Neuronal stem cell (in vitro differentiated cells): ENCODE data around the gene KCNK15.

Experiments used
- DNase-seq: peaks from one replicate; pipeline ENCODE4 v3.0.0-alpha.2; 2013; ENCODE audit warnings: low spot score
- H2AFZ ChIP-seq: one replicate; pipeline ENCODE4 v1.6.1; 2013; ENCODE audit warnings: mild to moderate bottlenecking, low read length, inconsistent platforms
- H2AK5ac ChIP-seq: 2 replicates; pipeline ENCODE4 v1.6.1; 2013; ENCODE audit warnings: low read depth, mild to moderate bottlenecking, inconsistent platforms, low read length, moderate library complexity, mixed read lengths
- H2BK120ac ChIP-seq: 2 replicates; pipeline ENCODE4 v1.6.1; 2013; ENCODE audit warnings: low read depth, mild to moderate bottlenecking, inconsistent platforms, low read length, moderate library complexity, mixed read lengths
- H2BK12ac ChIP-seq: one replicate; pipeline ENCODE4 v1.6.1; 2013; ENCODE audit warnings: low read length, inconsistent platforms
- H2BK15ac ChIP-seq: 2 replicates; pipeline ENCODE4 v1.6.1; 2013; ENCODE audit warnings: mild to moderate bottlenecking, low read length, inconsistent platforms, mixed read lengths
- H2BK5ac ChIP-seq: one replicate; pipeline ENCODE4 v1.6.1; 2013; ENCODE audit warnings: inconsistent platforms, mild to moderate bottlenecking, low read length, moderate library complexity
- H3K14ac ChIP-seq: one replicate; pipeline ENCODE4 v1.6.1; 2013; ENCODE audit warnings: low read length, inconsistent platforms
- H3K18ac ChIP-seq: 2 replicates; pipeline ENCODE4 v1.6.1; 2013; ENCODE audit warnings: low read length, inconsistent platforms
- H3K23ac ChIP-seq: 2 replicates; pipeline ENCODE4 v1.6.1; 2013; ENCODE audit warnings: low read depth, mild to moderate bottlenecking, mixed read lengths, low read length, inconsistent platforms; ENCODE audit not compliant: poor library complexity
- H3K27ac ChIP-seq: replicated peaks from 3 replicates; pipeline ENCODE4 v1.5.1; 2013; ENCODE audit warnings: low read length, inconsistent platforms
- H3K27me3 ChIP-seq, 3 experiments: 2 replicates each; pipeline ENCODE4 v1.6.1; 2013; ENCODE audit warnings: low read length in 3 of 3, mild to moderate bottlenecking in 2 of 3, inconsistent platforms in 1 of 3, low read depth in 1 of 3, mixed read lengths in 1 of 3, moderate library complexity in 1 of 3; ENCODE audit not compliant: control insufficient read depth in 3 of 3, insufficient read depth in 3 of 3
- H3K36me3 ChIP-seq, 2 donors: replicated peaks in 1 of 2; 2 replicates each; pipeline ENCODE4 v1.6.1; 2013; ENCODE audit warnings: low read length in 2 of 2; ENCODE audit not compliant: control insufficient read depth in 2 of 2, insufficient read depth in 2 of 2
- H3K4ac ChIP-seq: 2 replicates; pipeline ENCODE4 v1.6.1; 2013; ENCODE audit warnings: inconsistent platforms, mild to moderate bottlenecking, low read length, moderate library complexity
- H3K4me1 ChIP-seq, 2 donors: 1 replicate in 1 of 2; 2 replicates in 1 of 2; pipeline ENCODE4 v1.6.1; 2013; ENCODE audit warnings: low read length in 2 of 2, low read depth in 1 of 2; ENCODE audit not compliant: control insufficient read depth in 2 of 2, insufficient read depth in 1 of 2
- H3K4me2 ChIP-seq: one replicate; pipeline ENCODE4 v1.6.1; 2013; ENCODE audit warnings: mild to moderate bottlenecking, low read length, inconsistent platforms; ENCODE audit not compliant: insufficient read depth, poor library complexity, severe bottlenecking
- H3K4me3 ChIP-seq, 2 donors: 2 replicates each; pipeline ENCODE4 v1.5.1; 2013; ENCODE audit warnings: low read length in 2 of 2, mild to moderate bottlenecking in 2 of 2, inconsistent platforms in 1 of 2, moderate library complexity in 1 of 2
- H3K79me1 ChIP-seq: one replicate; pipeline ENCODE4 v1.6.1; 2013; ENCODE audit warnings: low read depth, mild to moderate bottlenecking, inconsistent platforms, low read length, moderate library complexity
- H3K9ac ChIP-seq: one replicate; pipeline ENCODE4 v1.6.1; 2013; ENCODE audit warnings: mild to moderate bottlenecking, low read depth, low read length, inconsistent platforms; ENCODE audit not compliant: poor library complexity
- H3K9me3 ChIP-seq, 2 donors: replicated peaks in 1 of 2; 2 replicates each; pipeline versions ENCODE3 to v1.6.1; 2013; ENCODE audit warnings: low read length in 2 of 2, mild to moderate bottlenecking in 2 of 2, inconsistent platforms in 1 of 2, low read depth in 1 of 2, mixed read lengths in 1 of 2, moderate library complexity in 1 of 2; ENCODE audit not compliant: control insufficient read depth in 2 of 2, insufficient read depth in 1 of 2
- H4K8ac ChIP-seq: one replicate; pipeline ENCODE4 v1.6.1; 2013; ENCODE audit warnings: low read depth, mild to moderate bottlenecking, inconsistent platforms, low read length, moderate library complexity
- H4K91ac ChIP-seq: one replicate; pipeline ENCODE4 v1.6.1; 2013; ENCODE audit warnings: low read length, low read depth, mild to moderate bottlenecking, inconsistent platforms; ENCODE audit not compliant: poor library complexity
- WGBS, 2 donors: extraction: QIAGEN DNeasy Blood & Tissue Kit; methylation state at CpG; one replicate each; pipeline ENCODE4 v1.1.7; 2013; ENCODE audit warnings: missing lambda C conversion rate in 2 of 2, mixed read lengths in 1 of 2; ENCODE audit not compliant: insufficient read length in 2 of 2, insufficient replicate concordance in 1 of 2; ENCODE audit errors: extremely low coverage in 2 of 2; 5-methylcytosine and 5-hydroxymethylcytosine counted together

KCNK15 gene

DNA sequence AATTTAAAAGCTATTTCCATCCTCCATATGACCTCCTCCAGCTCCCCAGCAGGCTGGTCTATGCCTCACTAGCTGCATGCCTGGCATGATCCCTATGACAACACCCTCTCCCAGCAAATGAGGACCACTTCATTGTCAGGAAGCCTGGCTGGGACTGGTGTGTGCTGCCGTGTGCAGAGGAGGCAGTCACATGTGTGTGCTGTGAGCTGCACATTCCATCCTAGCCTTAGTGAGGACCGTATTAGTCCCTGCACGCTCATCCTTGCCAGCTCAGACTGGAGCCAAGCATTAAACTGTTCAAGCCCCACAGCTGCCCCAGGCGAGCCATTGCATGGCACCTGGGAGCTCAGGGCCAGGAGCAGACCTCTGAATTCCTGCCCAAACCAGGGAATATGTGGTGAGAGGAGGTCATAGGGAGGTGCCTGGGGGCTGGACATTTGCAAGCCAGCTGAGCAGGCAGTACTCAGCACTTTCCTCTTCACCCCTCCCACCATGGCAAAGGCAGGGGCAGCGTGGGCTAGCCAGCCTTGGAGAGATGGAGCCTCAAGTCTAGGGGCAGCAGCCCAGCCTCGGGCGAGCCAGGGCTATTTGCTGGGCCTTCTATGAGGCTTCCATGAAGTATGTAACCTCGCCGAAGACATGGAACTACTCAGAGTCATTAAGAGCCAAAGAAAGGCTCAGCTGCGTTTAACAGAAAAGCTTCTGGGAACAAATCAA lies 39.2 kb upstream of the KCNK15 start:
- no peak overlapping the region for H2BK5ac ChIP-seq
- peak overlapping the region; percentile 5 for H2BK15ac ChIP-seq
- H3K4ac ChIP-seq, result no peak overlapping the region
- H3K4me1 ChIP-seq, result peaks cover 10 to 14% of the 10 kb centered on the region in 2 donors
- no peak overlapping the region for H3K4me2 ChIP-seq
- H4K8ac ChIP-seq, result no peak overlapping the region
- no peaks in the 10 kb centered on the region for H3K36me3 ChIP-seq
- H3K14ac ChIP-seq, result no peak overlapping the region
- no peak overlapping the region for H2BK12ac ChIP-seq
- H3K23ac ChIP-seq, result peak overlapping the region; percentile 25
- peak overlapping the region; percentile 83 for H2AK5ac ChIP-seq
- H3K79me1 ChIP-seq, result no peaks in the 10 kb centered on the region
- no peak overlapping the region for H3K4me3 ChIP-seq
- H3K9me3 ChIP-seq, result no peaks in the 10 kb centered on the region
- no peak for DNase-seq
- peak overlapping the region; percentile 62 for H3K18ac ChIP-seq
- no CpG with 5 or more reads among the region's 10 CpGs for WGBS, 2 donors
- H3K9ac ChIP-seq, result no peak overlapping the region
- no peaks in the 10 kb centered on the region for H3K27me3 ChIP-seq
- peak overlapping the region; percentile 79 for H2AFZ ChIP-seq
- no peak overlapping the region for H2BK120ac ChIP-seq
- no peak overlapping the region for H3K27ac ChIP-seq
- H4K91ac ChIP-seq, result no peak overlapping the region

GRCh38 chr20:44707018-44707579 lies 38.6 kb upstream of the KCNK15 start:
- H2BK12ac ChIP-seq, result no peak overlapping the region
- no CpG with 5 or more reads among the region's 5 CpGs for WGBS, 2 donors

GRCh38 chr20:44709380-44709779 lies 36.3 kb upstream of the KCNK15 start:
- no peaks in the 10 kb centered on the region for H3K27me3 ChIP-seq
- no CpG with 5 or more reads among the region's 11 CpGs for WGBS, 2 donors
- no peak overlapping the region for H2AK5ac ChIP-seq

More at GRCh38 chr20:44707018-44707579, 38.6 kb upstream of the KCNK15 start:
- Histone ChIP-seq H3K4me2 (no peak overlapping the region), H3K27ac (no peak overlapping the region), H3K79me1 (no peaks in the 10 kb centered on the region), H3K18ac (no peak overlapping the region), H3K4me1 (peaks cover 5 to 10% of the 10 kb centered on the region in 2 donors), H2BK120ac (no peak overlapping the region), H3K27me3 (no peaks in the 10 kb centered on the region), H3K14ac (no peak overlapping the region), H3K36me3 (no peaks in the 10 kb centered on the region), H3K4ac (no peak overlapping the region), H4K91ac (no peak overlapping the region), H4K8ac (no peak overlapping the region), H2AFZ (peak overlapping the region; percentile 79), H2BK15ac (no peak overlapping the region), H3K9me3 (no peaks in the 10 kb centered on the region), H3K4me3 (no peak overlapping the region), H2AK5ac (no peak overlapping the region), H3K9ac (no peak overlapping the region), H2BK5ac (no peak overlapping the region), H3K23ac (no peak overlapping the region)
- DNase-seq, result no peak

DNA sequence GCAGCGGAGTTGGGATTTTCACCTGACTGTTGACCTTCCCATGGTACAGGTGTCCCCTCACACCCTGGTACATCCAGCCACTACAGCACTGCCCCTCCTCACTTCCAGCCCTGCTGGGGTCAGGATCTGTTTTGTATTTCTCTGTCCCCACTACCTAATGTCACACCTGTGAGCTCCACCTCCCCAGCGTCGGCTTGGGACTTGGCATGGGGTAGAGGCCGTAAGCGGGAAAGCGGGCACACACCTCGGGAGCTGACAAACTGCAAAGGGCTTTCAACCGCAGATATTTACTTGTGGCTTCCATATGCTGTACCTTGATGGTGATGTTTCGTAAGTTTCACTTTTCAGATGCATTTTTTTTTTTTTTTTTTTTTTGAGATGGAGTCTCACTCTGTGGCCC lies 35.9 kb upstream of the KCNK15 start:
- Histone ChIP-seq H3K36me3 (no peaks in the 10 kb centered on the region), H3K79me1 (no peaks in the 10 kb centered on the region), H4K91ac (no peak overlapping the region), H3K9ac (no peak overlapping the region), H3K4me1 (peaks cover 5 to 7% of the 10 kb centered on the region in 2 donors), H2BK120ac (no peak overlapping the region), H3K14ac (peak overlapping the region; percentile 87), H3K18ac (peak overlapping the region; percentile 46), H2AK5ac (no peak overlapping the region), H3K4me3 (no peak overlapping the region), H2AFZ (no peak overlapping the region), H2BK12ac (peak overlapping the region; percentile 30), H3K23ac (peak overlapping the region; percentile 29), H4K8ac (no peak overlapping the region), H2BK15ac (no peak overlapping the region), H3K9me3 (no peaks in the 10 kb centered on the region), H3K4me2 (no peak overlapping the region), H2BK5ac (peak overlapping the region; percentile 50), H3K27ac (no peak overlapping the region), H3K4ac (no peak overlapping the region), H3K27me3 (no peaks in the 10 kb centered on the region)
- WGBS, 2 donors, result no CpG with 5 or more reads among the region's 9 CpGs
- DNase-seq, result no peak

More at GRCh38 chr20:44709380-44709779, 36.3 kb upstream of the KCNK15 start:
- Histone ChIP-seq H4K8ac (no peak overlapping the region), H3K4ac (no peak overlapping the region), H3K4me1 (peaks cover 5 to 10% of the 10 kb centered on the region in 2 donors), H2BK120ac (no peak overlapping the region), H3K14ac (no peak overlapping the region), H3K9me3 (no peaks in the 10 kb centered on the region), H2BK15ac (no peak overlapping the region), H3K4me3 (no peak overlapping the region), H3K18ac (no peak overlapping the region), H3K27ac (no peak overlapping the region), H3K4me2 (no peak overlapping the region), H3K23ac (peak overlapping the region; percentile 29), H2BK5ac (peak overlapping the region; percentile 50), H3K36me3 (no peaks in the 10 kb centered on the region), H2AFZ (no peak overlapping the region), H3K9ac (no peak overlapping the region), H4K91ac (no peak overlapping the region), H2BK12ac (no peak overlapping the region), H3K79me1 (no peaks in the 10 kb centered on the region)
- no peak for DNase-seq
